GM20000 (cell line): ENCODE data around the gene P2RY12.

Experiments
- DNase-seq: peaks from one replicate; pipeline ENCODE4 v3.0.0; 2012; ENCODE audit warnings: low spot score
- TF ChIP-seq, protein P1 (sequence below): IDR thresholded peaks from 2 replicates; pipeline ENCODE4 v1.5.1; 2012; ENCODE audit warnings: mild to moderate bottlenecking, control low read depth; ENCODE audit errors: extremely low read depth, missing control alignments

Gene P2RY12

DNA sequence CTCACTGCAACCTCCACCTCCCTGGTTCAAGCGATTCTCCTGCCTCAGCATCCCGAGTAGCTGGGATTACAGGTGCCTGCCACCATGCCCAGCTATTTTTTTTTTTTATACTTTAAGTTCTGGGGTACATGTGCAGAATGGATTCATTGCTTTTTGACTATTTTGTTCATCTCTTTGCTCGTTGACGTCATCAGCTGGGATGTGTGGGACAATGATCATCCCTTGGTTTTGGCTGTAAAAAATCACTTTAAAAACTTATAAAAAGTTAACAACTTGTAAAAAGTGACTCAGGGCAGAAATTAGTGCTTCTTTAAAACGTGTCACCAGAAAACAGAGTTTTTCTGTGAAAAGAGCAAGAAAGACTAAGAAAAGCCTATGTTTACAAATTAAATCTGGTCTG lies 38.5 kb upstream of the P2RY12 start:
- no peak for DNase-seq
- TF ChIP-seq, protein P1, sequence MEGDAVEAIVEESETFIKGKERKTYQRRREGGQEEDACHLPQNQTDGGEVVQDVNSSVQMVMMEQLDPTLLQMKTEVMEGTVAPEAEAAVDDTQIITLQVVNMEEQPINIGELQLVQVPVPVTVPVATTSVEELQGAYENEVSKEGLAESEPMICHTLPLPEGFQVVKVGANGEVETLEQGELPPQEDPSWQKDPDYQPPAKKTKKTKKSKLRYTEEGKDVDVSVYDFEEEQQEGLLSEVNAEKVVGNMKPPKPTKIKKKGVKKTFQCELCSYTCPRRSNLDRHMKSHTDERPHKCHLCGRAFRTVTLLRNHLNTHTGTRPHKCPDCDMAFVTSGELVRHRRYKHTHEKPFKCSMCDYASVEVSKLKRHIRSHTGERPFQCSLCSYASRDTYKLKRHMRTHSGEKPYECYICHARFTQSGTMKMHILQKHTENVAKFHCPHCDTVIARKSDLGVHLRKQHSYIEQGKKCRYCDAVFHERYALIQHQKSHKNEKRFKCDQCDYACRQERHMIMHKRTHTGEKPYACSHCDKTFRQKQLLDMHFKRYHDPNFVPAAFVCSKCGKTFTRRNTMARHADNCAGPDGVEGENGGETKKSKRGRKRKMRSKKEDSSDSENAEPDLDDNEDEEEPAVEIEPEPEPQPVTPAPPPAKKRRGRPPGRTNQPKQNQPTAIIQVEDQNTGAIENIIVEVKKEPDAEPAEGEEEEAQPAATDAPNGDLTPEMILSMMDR, result no peak

DNA sequence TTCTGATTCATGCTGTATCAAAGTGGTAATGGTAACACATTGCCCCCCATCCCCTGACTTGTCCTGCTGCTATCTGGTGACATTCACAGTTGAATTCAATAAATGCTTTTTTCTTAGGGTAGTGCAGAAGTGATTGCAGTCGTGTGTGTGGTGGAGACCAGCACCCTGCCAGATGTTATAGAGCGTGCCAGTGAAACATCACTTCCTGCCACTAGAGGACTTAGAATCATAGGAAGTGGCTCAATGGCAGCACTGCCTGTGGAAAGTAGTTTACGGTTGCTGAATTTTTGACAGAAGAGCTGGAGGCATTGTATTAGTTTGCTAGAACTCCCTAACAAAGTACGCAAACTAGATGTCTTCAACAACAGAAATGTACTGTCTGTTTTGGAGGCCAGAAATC lies 37.4 kb upstream of the P2RY12 start:
- TF ChIP-seq, protein P1, result no peak
- DNase-seq, result no peak

DNA sequence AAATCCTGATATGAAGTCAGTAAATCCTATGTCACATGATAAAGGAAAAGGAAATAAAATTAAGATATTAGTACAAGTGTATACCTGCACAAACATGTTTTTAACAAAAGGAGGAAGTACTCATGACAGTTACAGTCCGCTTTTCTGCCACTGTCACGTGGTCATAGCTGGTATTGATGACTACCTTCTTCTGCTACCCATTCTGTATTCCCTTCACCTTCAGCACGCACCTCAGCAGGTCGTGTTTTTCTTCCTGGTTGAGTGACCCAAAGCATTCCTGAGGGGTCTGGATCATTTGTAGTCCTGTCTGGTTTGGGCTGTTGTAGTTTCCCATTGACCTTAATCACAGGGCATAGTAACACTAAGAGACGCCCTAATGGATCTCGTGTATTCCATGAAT lies 35.3 kb upstream of the P2RY12 start:
- TF ChIP-seq, protein P1, result no peak
- no peak for DNase-seq

DNA sequence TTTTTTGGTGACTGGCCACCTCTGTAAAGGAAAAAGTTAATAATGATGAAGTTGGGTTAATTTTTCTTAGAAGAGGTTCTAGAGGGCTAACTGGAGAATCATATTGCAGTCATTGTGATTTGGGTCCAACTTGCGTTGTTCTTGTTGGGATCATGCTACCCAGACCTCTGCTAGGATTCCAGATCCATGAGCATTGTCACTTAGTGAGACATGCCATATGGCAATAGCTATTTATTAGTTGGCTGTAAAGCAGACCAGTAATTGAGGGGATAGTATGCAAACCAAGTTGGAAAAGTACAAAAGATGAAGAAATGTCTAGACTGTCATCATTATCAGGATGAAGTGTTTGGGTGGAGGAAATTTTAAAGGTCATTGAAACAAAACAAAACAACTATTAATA lies 30.7 kb upstream of the P2RY12 start:
- TF ChIP-seq, protein P1, result no peak
- no peak for DNase-seq

DNA sequence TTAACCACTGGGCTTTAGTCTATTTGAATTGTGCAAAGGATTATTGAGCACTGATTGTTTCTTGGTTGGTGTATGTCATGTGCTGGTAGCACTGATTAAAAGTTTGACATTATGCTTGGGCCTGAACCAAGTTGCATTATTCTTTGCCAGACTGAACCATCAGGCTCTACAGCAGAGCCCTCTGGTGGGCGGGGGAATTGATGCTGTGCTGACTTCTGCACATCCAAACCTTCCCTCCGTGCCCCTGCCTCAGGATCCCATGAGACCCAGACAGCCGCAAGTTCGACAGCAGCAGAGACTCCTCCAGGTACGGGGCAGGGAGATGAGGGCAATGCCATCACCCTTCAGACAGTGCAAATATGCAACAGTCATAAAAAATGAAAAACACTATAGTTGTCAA lies 28.4 kb upstream of the P2RY12 start:
- no peak for DNase-seq
- TF ChIP-seq, protein P1, result no peak

DNA sequence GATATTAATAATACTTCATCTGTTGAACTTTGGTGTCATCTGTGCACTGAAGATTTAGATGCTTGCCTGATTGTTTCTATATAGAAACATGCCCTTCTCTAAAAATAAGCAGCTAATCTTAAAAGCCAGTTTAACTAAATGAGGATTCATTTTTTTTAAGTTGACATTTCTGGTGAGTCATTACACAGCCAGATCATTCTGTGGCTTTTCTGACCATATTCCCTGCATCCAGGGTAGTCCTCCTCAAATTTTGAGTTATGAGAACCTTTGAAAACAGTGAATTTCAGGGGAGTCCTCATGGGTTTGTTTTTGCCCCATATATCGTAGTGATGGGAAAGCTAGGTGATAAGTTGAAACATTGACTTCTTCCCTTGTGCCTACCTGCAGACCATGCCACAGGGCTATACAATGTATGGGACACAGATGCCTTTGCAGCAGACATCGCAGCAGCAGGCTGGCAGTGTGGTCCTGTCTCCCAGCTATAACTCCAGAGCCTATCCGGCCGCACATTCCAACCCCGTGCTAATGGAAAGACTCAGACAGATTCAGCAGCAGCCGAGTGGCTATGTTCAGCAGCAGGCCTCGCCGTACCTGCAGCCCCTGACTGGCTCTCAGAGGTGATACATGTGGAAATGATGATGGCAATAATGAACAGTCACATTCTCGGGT lies 26.5 kb upstream of the P2RY12 start:
- no peak for DNase-seq
- TF ChIP-seq, protein P1, result no peak

DNA sequence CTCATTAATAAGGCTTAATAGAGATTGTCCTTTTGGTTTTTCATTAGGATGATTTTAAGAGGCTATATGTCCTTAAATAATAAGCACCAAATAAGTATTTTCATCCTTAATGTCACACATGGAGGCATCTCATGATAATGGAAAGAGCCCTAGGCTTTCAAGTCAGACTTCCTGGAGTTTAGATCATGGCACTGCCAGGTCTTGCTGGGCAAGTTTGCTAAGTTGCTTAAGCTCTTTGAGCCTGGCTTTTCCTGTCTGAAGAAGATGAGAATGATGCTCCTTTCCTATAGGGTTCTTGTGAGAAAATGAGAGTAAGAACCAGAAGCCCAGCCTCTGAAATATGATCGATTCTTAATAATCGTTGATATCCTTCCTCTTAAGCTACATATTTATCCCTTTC lies 23.4 kb upstream of the P2RY12 start:
- no peak for DNase-seq
- TF ChIP-seq, protein P1, result no peak
